PC-9 (cell line): ENCODE data around the gene CYB561. TPM values are rescaled to one million over a fixed set of nuclear protein-coding genes. Genes with fewer than 3 reads are reported as not detected.

Experiments
- BruUV-seq: library from RNA; stranded (reverse); fragments of 400-500 nt; replicated peaks from 2 replicates; lab custom pipeline; 2021; lab: Mats Ljungman, UMichigan
- CTCF ChIA-PET: fragments of 300-600 bp; sonication (Branson Sonifier 250); formaldehyde crosslinking; loops from one replicate; lab custom pipeline; 2022; ENCODE audit warnings: antibody characterized with exemption; lab: Charles Lee
- POLR2A ChIA-PET: fragments of 300-600 bp; sonication (Branson Sonifier 250); formaldehyde crosslinking; loops from one replicate; lab custom pipeline; 2022; ENCODE audit warnings: antibody characterized with exemption; ENCODE audit not compliant: unreplicated experiment; lab: Charles Lee
- DNase-seq, 2 experiments: peaks; one replicate each; pipeline versions ENCODE4 v3.0.0 to v3.0.0-alpha.2; 2015 to 2022; ENCODE audit warnings: mixed read lengths in 1 of 2
- H2AFZ ChIP-seq: fragments of 200-600 bp; sonication (generic); 2 replicates; pipeline ENCODE4 v1.8.1; 2017; ENCODE audit warnings: antibody characterized with exemption
- H3F3A ChIP-seq: fragments of 200-600 bp; sonication (generic); 2 replicates; pipeline ENCODE4 v1.8.1; 2017; ENCODE audit warnings: antibody characterized with exemption, mild to moderate bottlenecking, low read depth; ENCODE audit not compliant: insufficient read depth
- H3K27ac ChIP-seq: fragments of 200-600 bp; sonication (generic); 2 replicates; pipeline ENCODE4 v1.6.1; 2016; ENCODE audit warnings: mixed run types
- H3K27me3 ChIP-seq: fragments of 200-600 bp; sonication (generic); 2 replicates; pipeline ENCODE4 v1.6.1; 2016; ENCODE audit warnings: low read depth, mixed run types; ENCODE audit not compliant: insufficient read depth
- H3K36me3 ChIP-seq: fragments of 200-600 bp; sonication (generic); 2 replicates; pipeline ENCODE4 v1.6.1; 2016; ENCODE audit warnings: low read depth, mixed run types
- H3K4me1 ChIP-seq: fragments of 200-600 bp; sonication (generic); replicated peaks from 2 replicates; pipeline ENCODE4 v1.6.1; 2016; ENCODE audit warnings: mixed run types; ENCODE audit not compliant: insufficient read depth
- H3K4me2 ChIP-seq: fragments of 200-600 bp; sonication (generic); 2 replicates; pipeline ENCODE4 v1.6.1; 2017; ENCODE audit warnings: mixed run types
- H3K4me3 ChIP-seq: fragments of 200-600 bp; sonication (generic); 2 replicates; pipeline ENCODE4 v1.6.1; 2016; ENCODE audit warnings: mixed run types
- H3K79me2 ChIP-seq: fragments of 200-600 bp; sonication (generic); 2 replicates; pipeline ENCODE4 v1.6.1; 2017; ENCODE audit warnings: low read depth, mixed run types
- H3K9me2 ChIP-seq: fragments of 200-600 bp; sonication (generic); 2 replicates; pipeline ENCODE4 v1.8.1; 2017; ENCODE audit warnings: mild to moderate bottlenecking; ENCODE audit not compliant: insufficient read depth
- H3K9me3 ChIP-seq: fragments of 200-600 bp; sonication (generic); 2 replicates; pipeline ENCODE4 v1.8.1; 2016; ENCODE audit warnings: low read depth; ENCODE audit not compliant: insufficient read depth
- H4K20me1 ChIP-seq: fragments of 200-600 bp; sonication (generic); 2 replicates; pipeline ENCODE4 v1.8.1; 2017; ENCODE audit not compliant: insufficient read depth
- EZH2 ChIP-seq: fragments of 200-600 bp; sonication (generic); IDR thresholded peaks from 2 replicates; pipeline ENCODE4 v1.8.0; 2017; ENCODE audit warnings: antibody characterized with exemption, low read depth
- intact Hi-C: fragments of 100-400 bp; cut with micrococcal nuclease; formaldehyde crosslinking; loops from one replicate; pipeline ENCODE4 v1.10.0; 2022; ENCODE audit not compliant: unreplicated experiment
- total RNA-seq: library from RNA; stranded (reverse); gene quantifications from 2 replicates; pipeline ENCODE4 v1.2.3, GENCODE V29; 2021
- TF ChIP-seq, protein P1 (sequence below): fragments of 200-600 bp; sonication (generic); conservative IDR thresholded peaks from 2 replicates; pipeline ENCODE4 v1.6.1; 2017; ENCODE audit warnings: mixed run types, antibody characterized with exemption, mild to moderate bottlenecking, moderate library complexity

Gene CYB561
- total RNA-seq, 1 experiment from 2014 or later, result 71.6 TPM

DNA sequence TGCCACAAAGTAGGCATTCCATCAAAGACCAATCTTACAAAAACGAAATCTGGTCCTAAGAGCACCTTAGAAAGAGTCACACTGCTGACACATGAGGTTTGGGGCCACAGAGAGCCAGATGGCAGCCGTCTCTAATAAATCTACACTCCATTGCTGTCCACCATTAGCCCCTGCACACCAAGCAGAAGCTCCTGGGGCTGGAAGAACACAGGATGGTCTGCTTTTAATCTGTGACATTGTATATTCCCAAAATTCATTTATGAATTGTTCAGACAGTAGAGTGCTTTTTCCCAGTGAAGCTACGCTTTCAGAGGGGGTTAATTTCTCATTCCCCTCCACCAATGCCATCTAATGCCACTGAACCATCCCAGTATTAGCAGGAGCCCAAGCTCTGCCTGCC is 1.6 kb downstream of the CYB561 start:
- peaks cover 50% of the 10 kb centered on the region for H3K79me2 ChIP-seq
- intact Hi-C loops, result no loop called here
- peak overlapping the region; percentile 67; the same call in 1 of the 2 replicates for H3K4me3 ChIP-seq
- no TSS peak for BruUV-seq
- TF ChIP-seq, protein P1, sequence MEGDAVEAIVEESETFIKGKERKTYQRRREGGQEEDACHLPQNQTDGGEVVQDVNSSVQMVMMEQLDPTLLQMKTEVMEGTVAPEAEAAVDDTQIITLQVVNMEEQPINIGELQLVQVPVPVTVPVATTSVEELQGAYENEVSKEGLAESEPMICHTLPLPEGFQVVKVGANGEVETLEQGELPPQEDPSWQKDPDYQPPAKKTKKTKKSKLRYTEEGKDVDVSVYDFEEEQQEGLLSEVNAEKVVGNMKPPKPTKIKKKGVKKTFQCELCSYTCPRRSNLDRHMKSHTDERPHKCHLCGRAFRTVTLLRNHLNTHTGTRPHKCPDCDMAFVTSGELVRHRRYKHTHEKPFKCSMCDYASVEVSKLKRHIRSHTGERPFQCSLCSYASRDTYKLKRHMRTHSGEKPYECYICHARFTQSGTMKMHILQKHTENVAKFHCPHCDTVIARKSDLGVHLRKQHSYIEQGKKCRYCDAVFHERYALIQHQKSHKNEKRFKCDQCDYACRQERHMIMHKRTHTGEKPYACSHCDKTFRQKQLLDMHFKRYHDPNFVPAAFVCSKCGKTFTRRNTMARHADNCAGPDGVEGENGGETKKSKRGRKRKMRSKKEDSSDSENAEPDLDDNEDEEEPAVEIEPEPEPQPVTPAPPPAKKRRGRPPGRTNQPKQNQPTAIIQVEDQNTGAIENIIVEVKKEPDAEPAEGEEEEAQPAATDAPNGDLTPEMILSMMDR, result no peak
- no peak for TF ChIP-seq EZH2
- H3K4me1 ChIP-seq, result peaks cover 21% of the 10 kb centered on the region
- ChIA-PET POLR2A (no interaction called here), CTCF (interaction anchor here (0.9 to 1.1 kb wide), 2 partner anchors 17 to 34 kb away, joined by 3 to 4 read pairs; no protein-coding TSS in a partner anchor)
- H3K27me3 ChIP-seq, result no peaks in the 10 kb centered on the region
- H3K9me3 ChIP-seq, result no peaks in the 10 kb centered on the region
- no peak overlapping the region for H2AFZ ChIP-seq
- H3K36me3 ChIP-seq, result no peaks in the 10 kb centered on the region
- peaks cover 22% of the 10 kb centered on the region; the same call in 1 of the 2 replicates for H3F3A ChIP-seq
- peak overlapping the region; percentile 89 for H3K4me2 ChIP-seq
- H3K27ac ChIP-seq, result no peak overlapping the region
- H3K9me2 ChIP-seq, result no peaks in the 10 kb centered on the region
- no peak for DNase-seq
- peaks cover 11% of the 10 kb centered on the region; the same call in 1 of the 2 replicates for H4K20me1 ChIP-seq

DNA sequence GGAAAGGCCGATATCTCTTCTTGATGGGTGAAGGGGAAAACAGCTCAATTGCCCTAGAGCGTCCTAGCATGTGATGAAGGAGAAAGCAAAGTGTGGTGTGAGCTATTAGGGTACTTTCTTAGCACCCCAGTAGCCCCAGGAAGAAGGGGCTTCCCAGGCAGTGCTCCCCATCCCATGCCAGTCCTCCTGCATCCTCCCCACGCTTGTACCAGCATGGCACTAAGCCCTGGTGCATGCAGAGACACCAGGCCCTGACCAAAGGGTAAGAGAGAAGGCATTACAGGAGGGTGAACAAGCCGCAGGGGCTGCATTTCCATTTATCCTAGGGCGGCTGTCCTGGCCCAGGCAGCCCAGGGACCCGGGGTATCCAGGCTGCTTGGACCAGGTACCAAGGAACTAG is 3.1 kb downstream of the CYB561 start:
- H3K27me3 ChIP-seq, result no peaks in the 10 kb centered on the region
- H3K9me3 ChIP-seq, result no peaks in the 10 kb centered on the region
- intact Hi-C loops, result no loop called here
- H3F3A ChIP-seq, result peaks cover 14% of the 10 kb centered on the region; the same call in 1 of the 2 replicates
- no peak overlapping the region for H3K27ac ChIP-seq
- POLR2A ChIA-PET, result interaction anchor here (0.7 kb wide), 1 partner anchor 15 kb away, joined by 4 read pairs; no protein-coding TSS in a partner anchor
- peaks cover 50% of the 10 kb centered on the region for H3K79me2 ChIP-seq
- DNase-seq, result no peak
- no peak overlapping the region for H2AFZ ChIP-seq
- no peak overlapping the region for H3K4me3 ChIP-seq
- BruUV-seq, result no TSS peak
- peaks cover 20% of the 10 kb centered on the region for H3K4me1 ChIP-seq
- TF ChIP-seq, protein P1, result no peak
- H4K20me1 ChIP-seq, result peaks cover 11% of the 10 kb centered on the region; the same call in 1 of the 2 replicates
- CTCF ChIA-PET, result interaction anchor here (1.1 kb wide), 1 partner anchor 36 kb away, joined by 3 read pairs; no protein-coding TSS in a partner anchor
- no peaks in the 10 kb centered on the region for H3K36me3 ChIP-seq
- no peaks in the 10 kb centered on the region for H3K9me2 ChIP-seq
- H3K4me2 ChIP-seq, result no peak overlapping the region

DNA sequence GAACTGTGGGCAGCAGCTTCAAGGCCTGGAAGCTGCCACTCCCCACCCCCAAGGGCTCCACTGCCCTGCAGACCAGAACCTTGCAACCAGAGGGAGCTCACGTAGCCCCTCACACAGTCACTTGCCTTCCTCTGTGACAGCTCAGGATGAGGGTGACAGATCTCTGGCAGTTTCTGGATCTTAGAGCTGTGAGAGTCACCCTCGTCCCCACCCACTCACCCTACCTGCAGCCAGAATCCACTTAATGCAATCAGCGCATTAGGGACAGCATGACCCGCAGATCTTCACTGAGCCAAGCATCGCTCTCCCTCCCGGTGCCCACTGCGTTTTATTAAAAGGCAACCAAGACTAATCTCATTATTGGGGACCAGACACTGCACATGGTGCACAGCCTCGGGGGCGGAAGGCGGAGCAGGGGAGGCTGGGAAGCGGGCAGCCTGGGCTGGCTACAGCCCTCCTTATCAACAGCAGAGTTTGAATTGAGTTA is 3.5 kb downstream of the CYB561 start:
- Histone ChIP-seq H3K4me2 (no peak overlapping the region), H3K27ac (no peak overlapping the region), H3K79me2 (peaks cover 50% of the 10 kb centered on the region), H3K9me2 (no peaks in the 10 kb centered on the region), H3K4me1 (peaks cover 16% of the 10 kb centered on the region), H3K9me3 (no peaks in the 10 kb centered on the region), H4K20me1 (peaks cover 11% of the 10 kb centered on the region; the same call in 1 of the 2 replicates), H3K27me3 (no peaks in the 10 kb centered on the region), H3K4me3 (no peak overlapping the region), H3K36me3 (no peaks in the 10 kb centered on the region), H2AFZ (no peak overlapping the region), H3F3A (peaks cover 14% of the 10 kb centered on the region; the same call in 1 of the 2 replicates)
- CTCF ChIA-PET, result interaction anchor here (1.1 kb wide), 1 partner anchor 36 kb away, joined by 3 read pairs; no protein-coding TSS in a partner anchor
- TF ChIP-seq, protein P1, result no peak; the same call in 1 of the 2 replicates
- TF ChIP-seq EZH2, result no peak
- no TSS peak for BruUV-seq
- POLR2A ChIA-PET, result no interaction called here
- intact Hi-C loops, result no loop called here
- DNase-seq, result no peak
